ENCODE measurements around the gene ACOT7. TPM values are rescaled to one million over a fixed set of nuclear protein-coding genes. Genes with fewer than 3 reads are reported as not detected.

Gene ACOT7
- total RNA-seq, 1 experiment from 2014 or later, result 113 TPM

GRCh38 chr1:6285336-6285735 is 108.2 kb downstream of the ACOT7 start:
- no peak for DNase-seq (ENCODE audit: low read depth)

- DNase-seq (ENCODE audit: low read depth), result no peak
Observed at GRCh38 chr1:6282577-6283270, 110.8 kb downstream of the ACOT7 start.

- no peak for DNase-seq (ENCODE audit: low read depth)
Observed at GRCh38 chr1:6281511-6282402, 111.8 kb downstream of the ACOT7 start.

- DNase-seq (ENCODE audit: low read depth), result no peak
Observed at GRCh38 chr1:6280761-6281451, 112.7 kb downstream of the ACOT7 start.

GRCh38 chr1:6279613-6280383 is 113.8 kb downstream of the ACOT7 start:
- DNase-seq (ENCODE audit: low read depth), result no peak

GRCh38 chr1:6279066-6279465 is 114.5 kb downstream of the ACOT7 start:
- no peak for DNase-seq (ENCODE audit: low read depth)

GRCh38 chr1:6278263-6278662 is 115.3 kb downstream of the ACOT7 start:
- no peak for DNase-seq (ENCODE audit: low read depth)

- no peak for DNase-seq (ENCODE audit: low read depth)
Observed at GRCh38 chr1:6276811-6277555, 116.6 kb downstream of the ACOT7 start.

GRCh38 chr1:6275826-6276782 is 117.5 kb downstream of the ACOT7 start:
- no peak for DNase-seq (ENCODE audit: low read depth)

- DNase-seq (ENCODE audit: low read depth), result no peak
Observed at GRCh38 chr1:6274622-6275139, 118.9 kb downstream of the ACOT7 start.

- DNase-seq (ENCODE audit: low read depth), result no peak
Observed at GRCh38 chr1:6274102-6274501, 119.5 kb downstream of the ACOT7 start.

- peak; percentile 87 for DNase-seq (ENCODE audit: low read depth)
Observed at GRCh38 chr1:6273380-6273891, 120.1 kb downstream of the ACOT7 start.

GRCh38 chr1:6272868-6273267 is 120.7 kb downstream of the ACOT7 start:
- no peak for DNase-seq (ENCODE audit: low read depth)

GRCh38 chr1:6272452-6272851 is 121.1 kb downstream of the ACOT7 start:
- no peak for DNase-seq (ENCODE audit: low read depth)

- no peak for DNase-seq (ENCODE audit: low read depth)
Observed at GRCh38 chr1:6271554-6271953, 122.0 kb downstream of the ACOT7 start.

GRCh38 chr1:6271006-6271405 is 122.6 kb downstream of the ACOT7 start:
- no peak for DNase-seq (ENCODE audit: low read depth)

GRCh38 chr1:6270401-6270800 is 123.2 kb downstream of the ACOT7 start:
- no peak for DNase-seq (ENCODE audit: low read depth)

- DNase-seq (ENCODE audit: low read depth), result no peak
Observed at GRCh38 chr1:6269720-6270400, 123.7 kb downstream of the ACOT7 start.

GRCh38 chr1:6269296-6269695 is 124.3 kb downstream of the ACOT7 start:
- no peak for DNase-seq (ENCODE audit: low read depth)
